GM12875 (cell line): ENCODE data around the gene MAP1S.
A peak's percentile ranks its signal among the peaks of the same experiment; 100 is the strongest.

ENCODE experiments used
- H3K4me3 ChIP-seq: one replicate; pipeline ENCODE4 v1.5.1; 2011; ENCODE audit warnings: low read depth, low read length, control low read depth
- CTCF ChIP-seq: IDR thresholded peaks from 2 replicates; pipeline ENCODE4 v1.5.1; 2011; ENCODE audit warnings: low read depth, mild to moderate bottlenecking, control low read depth, inconsistent platforms, low read length, moderate library complexity, borderline replicate concordance; ENCODE audit not compliant: insufficient read depth

Gene MAP1S

DNA sequence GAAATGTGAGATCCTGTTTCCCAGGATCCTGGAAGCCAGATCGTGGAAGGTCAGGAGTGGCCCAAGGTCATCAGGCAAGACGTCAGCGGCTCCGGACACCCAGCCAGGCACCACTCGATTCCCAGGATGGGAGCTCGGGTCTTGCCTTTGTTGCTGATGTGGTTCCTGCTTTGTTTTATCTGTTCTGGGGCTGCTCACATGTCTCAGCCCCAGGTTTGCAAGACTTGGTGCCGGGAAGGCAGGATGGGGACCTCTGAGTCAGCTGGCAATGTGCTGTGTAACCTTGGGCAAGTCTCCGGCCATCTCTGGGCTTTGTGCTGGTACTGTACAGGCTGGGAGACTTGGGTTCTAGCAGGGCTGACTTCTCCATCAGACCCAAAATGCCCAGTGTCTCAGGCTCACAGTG, 30.6 kb downstream of the MAP1S start:
- no peak for TF ChIP-seq CTCF
- H3K4me3 ChIP-seq = peak overlapping the region; percentile 48

- H3K4me3 ChIP-seq = peak within 1 kb of the TSS; percentile 48
- TF ChIP-seq CTCF = no peak
Observed at GRCh38 chr19:17751103-17751911, 32.0 kb downstream of the MAP1S start, which contains the start of gene FCHO1. FCHO1 (plus strand) TSS chr19:17751477; CDS start chr19:17755165, 3,688 bp downstream.

- TF ChIP-seq CTCF = no peak
- H3K4me3 ChIP-seq = peak overlapping the region; percentile 48
Observed at GRCh38 chr19:17751912-17752273, 32.6 kb downstream of the MAP1S start.

GRCh38 chr19:17752865-17753639, 33.8 kb downstream of the MAP1S start:
- no peak overlapping the region for H3K4me3 ChIP-seq
- no peak for TF ChIP-seq CTCF

GRCh38 chr19:17753976-17754375, 34.7 kb downstream of the MAP1S start:
- no peak for TF ChIP-seq CTCF
- no peak overlapping the region for H3K4me3 ChIP-seq

GRCh38 chr19:17754634-17755442, 35.6 kb downstream of the MAP1S start:
- peak overlapping the region; percentile 8 for H3K4me3 ChIP-seq
- peak; percentile 59; the same call in 1 of the 2 replicates for TF ChIP-seq CTCF
